Activated CD8-positive, alpha-beta T cell treated with anti-CD3 and anti-CD28 coated beads, Interleukin-2, amount 10 ng/mL, durations not matched to agents 7 days and 5 days (primary cell): ENCODE measurements around the gene BOD1L1. TPM values are rescaled to one million over a fixed set of nuclear protein-coding genes. Genes with fewer than 3 reads are reported as not detected.

ENCODE experiments used
- ATAC-seq: fragments of 150-1000 bp; cut with Tn5 transposase; one replicate; pipeline ENCODE4 v1.10.0; 2021; ENCODE audit warnings: moderate library complexity
- CTCF ChIA-PET: fragments of 350-600 bp; sonication (Branson Sonifier 250); formaldehyde crosslinking; loops from one replicate; lab custom pipeline; 2021; ENCODE audit warnings: antibody characterized with exemption; lab: Charles Lee
- POLR2A ChIA-PET: fragments of 350-600 bp; sonication (Branson Sonifier 250); formaldehyde crosslinking; loops from one replicate; lab custom pipeline; 2021; ENCODE audit warnings: antibody characterized with exemption; lab: Charles Lee
- DNase-seq: peaks from one replicate; pipeline ENCODE4 v3.0.0-alpha.2; 2020
- H3K27ac Mint-ChIP-seq: one replicate; pipeline ENCODE4 v1.8.0; 2021; ENCODE audit warnings: mild to moderate bottlenecking, mixed read lengths
- H3K27me3 Mint-ChIP-seq: one replicate; pipeline ENCODE4 v1.8.0; 2021; ENCODE audit warnings: low read depth, mixed read lengths
- H3K36me3 Mint-ChIP-seq: one replicate; pipeline ENCODE4 v1.8.0; 2021; ENCODE audit warnings: low read depth, mixed read lengths
- H3K4me1 Mint-ChIP-seq: one replicate; pipeline ENCODE4 v1.8.0; 2021; ENCODE audit warnings: low read depth, mixed read lengths
- H3K4me3 Mint-ChIP-seq: one replicate; pipeline ENCODE4 v1.8.0; 2021; ENCODE audit warnings: mild to moderate bottlenecking, mixed read lengths
- H3K9me3 Mint-ChIP-seq: one replicate; pipeline ENCODE4 v1.8.0; 2022; ENCODE audit warnings: mixed read lengths; ENCODE audit not compliant: insufficient read depth
- total RNA-seq, 2 experiments: library from RNA; stranded (reverse); gene quantifications; one replicate each; pipeline ENCODE4 v1.2.3, GENCODE V29; 2021

The BOD1L1 gene
- total RNA-seq, 2 experiments from 2014 or later: 29.7 to 30.2 TPM

- Mint-ChIP-seq H3K36me3 (peaks cover 6% of the 10 kb centered on the region), H3K4me3 (peak overlapping the region; percentile 28), H3K9me3 (no peaks in the 10 kb centered on the region), H3K27ac (peak overlapping the region; percentile 14), H3K4me1 (peaks cover 39% of the 10 kb centered on the region), H3K27me3 (peaks cover 70% of the 10 kb centered on the region)
- DNase-seq (no peak), ATAC-seq (no peak)
- POLR2A ChIA-PET: no interaction called here
- CTCF ChIA-PET: interaction anchor here (1.6 kb wide), 1 partner anchor 17 kb away, joined by 4 read pairs; no protein-coding TSS in a partner anchor
These were observed 84.3 kb downstream of the BOD1L1 start for GRCh38 chr4:13543032-13543838.

- Mint-ChIP-seq H3K27ac (peak overlapping the region; percentile 14), H3K4me1 (peaks cover 40% of the 10 kb centered on the region), H3K9me3 (no peaks in the 10 kb centered on the region), H3K27me3 (peaks cover 72% of the 10 kb centered on the region), H3K4me3 (peak overlapping the region; percentile 4), H3K36me3 (peaks cover 7% of the 10 kb centered on the region)
- ChIA-PET CTCF (interaction anchor here (1.1 to 2.9 kb wide), 4 partner anchors 10 to 21 kb away, joined by 4 to 8 read pairs (median 4); no protein-coding TSS in a partner anchor), POLR2A (no interaction called here)
- DNase-seq (no peak), ATAC-seq (no peak)
These were observed 84.9 kb downstream of the BOD1L1 start for GRCh38 chr4:13542577-13543031.

GRCh38 chr4:13541720-13542576, 85.6 kb downstream of the BOD1L1 start:
- peak; percentile 53 for DNase-seq
- Mint-ChIP-seq H3K36me3 (peaks cover 6% of the 10 kb centered on the region), H3K4me3 (peak overlapping the region; percentile 55), H3K9me3 (peaks cover 3% of the 10 kb centered on the region), H3K4me1 (peaks cover 41% of the 10 kb centered on the region), H3K27ac (peak overlapping the region; percentile 72), H3K27me3 (peaks cover 75% of the 10 kb centered on the region)
- ChIA-PET CTCF (interaction anchor here (0.7 to 2.9 kb wide), 4 partner anchors 9 to 20 kb away, joined by 3 to 8 read pairs (median 4); no protein-coding TSS in a partner anchor), POLR2A (no interaction called here)
- ATAC-seq: peak; percentile 20

DNA sequence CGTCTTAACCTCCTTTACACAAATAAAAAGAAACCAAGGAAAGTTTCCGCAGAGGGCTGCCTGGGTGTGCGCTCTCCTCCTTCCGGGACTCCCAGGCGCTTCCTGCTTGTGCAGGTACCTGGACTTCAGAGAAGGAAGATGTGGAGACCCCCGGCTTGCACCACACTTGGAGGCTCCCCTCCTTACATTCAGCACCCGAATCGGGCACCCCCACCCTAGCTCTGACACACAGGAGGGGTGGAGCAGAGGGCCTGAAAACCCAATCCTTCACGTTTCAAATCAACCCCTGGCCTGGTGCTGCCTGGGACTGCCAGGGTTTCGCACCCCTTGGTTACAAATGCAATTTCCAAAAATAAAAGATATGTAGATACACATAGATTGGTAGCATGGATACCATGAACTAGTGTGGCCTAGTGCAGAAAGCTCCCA, 86.3 kb downstream of the BOD1L1 start:
- DNase-seq (no peak), ATAC-seq (no peak)
- CTCF ChIA-PET: interaction anchor here (0.7 to 2.9 kb wide), 3 partner anchors 10 to 19 kb away, joined by 3 to 8 read pairs (median 4); no protein-coding TSS in a partner anchor
- Mint-ChIP-seq H3K9me3 (peaks cover 7% of the 10 kb centered on the region), H3K27ac (no peak overlapping the region), H3K4me1 (peaks cover 41% of the 10 kb centered on the region), H3K4me3 (no peak overlapping the region), H3K27me3 (peaks cover 75% of the 10 kb centered on the region), H3K36me3 (peaks cover 9% of the 10 kb centered on the region)
- POLR2A ChIA-PET: no interaction called here

GRCh38 chr4:13540446-13541175, 86.9 kb downstream of the BOD1L1 start:
- CTCF ChIA-PET: interaction anchor here (0.7 to 2.9 kb wide), 3 partner anchors 15 to 688 kb away, joined by 3 to 8 read pairs (median 3); no protein-coding TSS in a partner anchor
- peak overlapping the region; percentile 12 for H3K4me3 Mint-ChIP-seq
- H3K4me1 Mint-ChIP-seq: peaks cover 39% of the 10 kb centered on the region
- peaks cover 7% of the 10 kb centered on the region for H3K9me3 Mint-ChIP-seq
- ATAC-seq (no peak), DNase-seq (no peak)
- H3K27ac Mint-ChIP-seq: peak overlapping the region; percentile 43
- peaks cover 78% of the 10 kb centered on the region for H3K27me3 Mint-ChIP-seq
- POLR2A ChIA-PET: interaction anchor here (0.7 kb wide), 2 partner anchors 22 to 29 kb away, joined by 3 read pairs; no protein-coding TSS in a partner anchor
- H3K36me3 Mint-ChIP-seq: peaks cover 9% of the 10 kb centered on the region

- Mint-ChIP-seq H3K9me3 (peaks cover 7% of the 10 kb centered on the region), H3K4me1 (peaks cover 33% of the 10 kb centered on the region), H3K27me3 (peaks cover 76% of the 10 kb centered on the region), H3K4me3 (peak overlapping the region; percentile 22), H3K27ac (no peak overlapping the region), H3K36me3 (peaks cover 6% of the 10 kb centered on the region)
- ATAC-seq (no peak), DNase-seq (no peak)
- CTCF ChIA-PET: interaction anchor here (1.0 to 2.9 kb wide), 2 partner anchors 18 to 687 kb away, joined by 3 to 8 read pairs; no protein-coding TSS in a partner anchor
- POLR2A ChIA-PET: interaction anchor here (0.7 kb wide), 1 partner anchor 29 kb away, joined by 3 read pairs; no protein-coding TSS in a partner anchor
These were observed 87.7 kb downstream of the BOD1L1 start for GRCh38 chr4:13539619-13540445.

GRCh38 chr4:13539047-13539618, 88.4 kb downstream of the BOD1L1 start:
- H3K36me3 Mint-ChIP-seq: peaks cover 6% of the 10 kb centered on the region
- peaks cover 7% of the 10 kb centered on the region for H3K9me3 Mint-ChIP-seq
- no peak for ATAC-seq
- no peak for DNase-seq
- peak overlapping the region; percentile 1 for H3K4me3 Mint-ChIP-seq
- POLR2A ChIA-PET: no interaction called here
- peaks cover 83% of the 10 kb centered on the region for H3K27me3 Mint-ChIP-seq
- CTCF ChIA-PET: no interaction called here
- H3K27ac Mint-ChIP-seq: peak overlapping the region; percentile 7
- H3K4me1 Mint-ChIP-seq: peaks cover 36% of the 10 kb centered on the region

- no peak for DNase-seq
- Mint-ChIP-seq H3K36me3 (peaks cover 6% of the 10 kb centered on the region), H3K27me3 (peaks cover 87% of the 10 kb centered on the region), H3K27ac (peak overlapping the region; percentile 25), H3K9me3 (peaks cover 7% of the 10 kb centered on the region), H3K4me3 (peak overlapping the region; percentile 1), H3K4me1 (peaks cover 37% of the 10 kb centered on the region)
- ATAC-seq: no peak
- ChIA-PET CTCF (no interaction called here), POLR2A (interaction anchor here (0.6 kb wide), 1 partner anchor 99 kb away, joined by 3 read pairs; no protein-coding TSS in a partner anchor)
These were observed 89.0 kb downstream of the BOD1L1 start for GRCh38 chr4:13538427-13538973.

- Mint-ChIP-seq H3K27me3 (peaks cover 86% of the 10 kb centered on the region), H3K36me3 (peaks cover 6% of the 10 kb centered on the region), H3K4me3 (no peak overlapping the region), H3K9me3 (peaks cover 7% of the 10 kb centered on the region), H3K4me1 (peaks cover 35% of the 10 kb centered on the region), H3K27ac (no peak overlapping the region)
- ATAC-seq (no peak), DNase-seq (no peak)
- ChIA-PET POLR2A (interaction anchor here (0.6 to 1.0 kb wide), 2 partner anchors 53 to 100 kb away, joined by 3 read pairs; no protein-coding TSS in a partner anchor), CTCF (no interaction called here)
These were observed 89.7 kb downstream of the BOD1L1 start for GRCh38 chr4:13537832-13538177.
